GM19463 (cell line): ENCODE data around the gene NCLN.
"Not testable (repeated sequence)": the region's sequence is repeated elsewhere in the genome, so short reads cannot be mapped to it uniquely, and the experiment has no call there.

Experiments used
- ATAC-seq: cut with Tn5 transposase; IDR thresholded peaks from one replicate; pipeline ENCODE4 v1.9.1; 2021; ENCODE audit warnings: mild to moderate bottlenecking, moderate library complexity; ENCODE audit not compliant: unreplicated experiment

NCLN gene

GRCh38 chr19:3222709-3223108 lies 37.0 kb downstream of the NCLN start:
- ATAC-seq, result no peak

GRCh38 chr19:3224346-3225168 lies 38.8 kb downstream of the NCLN start, which contains the start of gene CELF5:
Gene CELF5 (plus strand): TSS chr19:3224661. CDS start chr19:3224740, 79 bp downstream.
- ATAC-seq, result no peak

- no peak for ATAC-seq
These were observed 39.4 kb downstream of the NCLN start for GRCh38 chr19:3225169-3225485.

GRCh38 chr19:3225677-3226093 lies 40.0 kb downstream of the NCLN start:
- no peak for ATAC-seq

GRCh38 chr19:3227054-3227626 lies 41.4 kb downstream of the NCLN start:
- ATAC-seq, result no peak

GRCh38 chr19:3229346-3229743 lies 43.6 kb downstream of the NCLN start:
- ATAC-seq, result no peak

- ATAC-seq, result no peak
These were observed 44.3 kb downstream of the NCLN start for GRCh38 chr19:3229888-3230496.

- ATAC-seq, result no peak
These were observed 45.6 kb downstream of the NCLN start for GRCh38 chr19:3231288-3231687.

- no peak for ATAC-seq
These were observed 47.4 kb downstream of the NCLN start for GRCh38 chr19:3233116-3233515.

- ATAC-seq, result no peak
These were observed 48.1 kb downstream of the NCLN start for GRCh38 chr19:3233831-3234230.

GRCh38 chr19:3234800-3235199 lies 49.1 kb downstream of the NCLN start:
- ATAC-seq, result no peak

- not testable (repeated sequence) for ATAC-seq
These were observed 49.9 kb downstream of the NCLN start for GRCh38 chr19:3235604-3236003.

GRCh38 chr19:3236272-3236671 lies 50.5 kb downstream of the NCLN start:
- no peak for ATAC-seq

- ATAC-seq, result no peak
These were observed 52.4 kb downstream of the NCLN start for GRCh38 chr19:3238066-3238561.

- no peak for ATAC-seq
These were observed 53.6 kb downstream of the NCLN start for GRCh38 chr19:3239367-3239766.

GRCh38 chr19:3243819-3244700 lies 58.3 kb downstream of the NCLN start:
- no peak for ATAC-seq

- no peak for ATAC-seq
These were observed 59.3 kb downstream of the NCLN start for GRCh38 chr19:3245050-3245449.

GRCh38 chr19:3248728-3249326 lies 63.1 kb downstream of the NCLN start:
- ATAC-seq, result no peak

GRCh38 chr19:3249408-3249807 lies 63.7 kb downstream of the NCLN start:
- ATAC-seq, result no peak

- ATAC-seq, result no peak
These were observed 64.9 kb downstream of the NCLN start for GRCh38 chr19:3250675-3251074.

- no peak for ATAC-seq
These were observed 65.5 kb downstream of the NCLN start for GRCh38 chr19:3251229-3251628.
